ENCODE results near the gene USP24. TPM values are rescaled to one million over a fixed set of nuclear protein-coding genes. Genes with fewer than 3 reads are reported as not detected.

Gene USP24
- total and polyA plus RNA-seq, 10 of the 15 experiments (the other 5 are each of a cell fraction or from before 2014, with no cell fraction given) = 4.6 to 36.5 (median 25.3) TPM

- TF ChIP-seq BMI1 (IDR thresholded peaks at IDR 0.05; ENCODE audit: borderline replicate concordance) (no peak), JUNB (IDR thresholded peaks at IDR 0.05) (no peak), WRNIP1 (IDR thresholded peaks at IDR 0.05; ENCODE audit: borderline replicate concordance, low read depth, low read length) (no peak), ETV6 (conservative IDR thresholded peaks at IDR 0.05 in 1 of 2, IDR thresholded peaks at IDR 0.05 in 1 of 2; ENCODE audit: borderline replicate concordance in 1 of 2, low read depth in 1 of 2) (no peak), BRCA1 (IDR thresholded peaks at IDR 0.05; ENCODE audit: low read depth, low read length) (no peak), SMARCA5 (IDR thresholded peaks at IDR 0.05) (no peak), RFX5 (IDR thresholded peaks at IDR 0.05; ENCODE audit: low read depth, low read length) (no peak), CBFB (IDR thresholded peaks at IDR 0.05; ENCODE audit: low read depth) (no peak)
- CTCF ChIA-PET = no interaction called here
- in situ Hi-C loops (cut with MboI) (no loop called here), intact Hi-C loops (cut with micrococcal nuclease; ENCODE audit: unreplicated experiment) (no loop called here)
- SMC1A ChIA-PET (ENCODE audit: uncharacterized antibody, unreplicated experiment) = interaction anchor here (2.2 kb wide), 1 partner anchor 17 kb away, joined by 7 read pairs; no protein-coding TSS in a partner anchor
- no peak overlapping the region for H3K9ac ChIP-seq (ENCODE audit: control insufficient read depth, insufficient read depth, low read length)
- H3K36me3 ChIP-seq (ENCODE audit: control insufficient read depth in 2 of 2, insufficient read depth in 2 of 2, low read length in 1 of 2) = no peaks in the 10 kb centered on the region
- no peak overlapping the region for H3K4me2 ChIP-seq (ENCODE audit: control insufficient read depth, insufficient read depth)
- peaks cover 0 to 3% of the 10 kb centered on the region in 2 experiments; a peak in 3 of 4 replicates for H3K27me3 ChIP-seq (replicated peaks in 1 of 2; ENCODE audit: control insufficient read depth in 2 of 2, insufficient read depth in 2 of 2, low read length in 1 of 2)
- POLR2A ChIA-PET = no interaction called here
- ATAC-seq = no peak
- H3K27ac ChIP-seq (ENCODE audit: control insufficient read depth, insufficient read depth) = no peak overlapping the region
- WGBS (ENCODE audit: insufficient coverage, insufficient replicate concordance, low lambda C conversion rate, missing lambda C conversion rate) = 68% methylated on average over 5 of the region's 5 CpGs
- no TSS peak for BruUV-seq (replicated peaks)
- no peak overlapping the region for H3K4me3 ChIP-seq
- no peaks in the 10 kb centered on the region for H3K79me2 ChIP-seq (ENCODE audit: control insufficient read depth, insufficient read depth, low read length)
- H3K4me1 ChIP-seq (ENCODE audit: control insufficient read depth, insufficient read depth, low read length) = no peaks in the 10 kb centered on the region
- H3K9me3 ChIP-seq (replicated peaks; ENCODE audit: control insufficient read depth, insufficient read depth, low read length) = no peaks in the 10 kb centered on the region
- no peak for DNase-seq (ENCODE audit: low read depth, low spot score)
- FAIRE-seq = no peak
- H4K20me1 ChIP-seq (ENCODE audit: control insufficient read depth, insufficient read depth) = no peaks in the 10 kb centered on the region
- RAD21 ChIA-PET (ENCODE audit: unreplicated experiment) = no interaction called here
- no peak overlapping the region for H2AFZ ChIP-seq (ENCODE audit: control insufficient read depth, low read depth, low read length)
Measured at GRCh38 chr1:55233145-55233777, 18.1 kb upstream of the USP24 start.

Data from GM12878 (cell line).